Effector CD8-positive, alpha-beta T cell (primary cell): ENCODE results near the gene FNIP2.

Experiments
- DNase-seq: peaks from one replicate; lab custom pipeline; 2025; lab: John Stamatoyannopoulos, UW

FNIP2 gene

GRCh38 chr4:158762553-158762952 is 6.3 kb upstream of the FNIP2 start:
- no peak for DNase-seq

- no peak for DNase-seq
These were observed 5.4 kb upstream of the FNIP2 start for GRCh38 chr4:158763462-158763861.

- no peak for DNase-seq
These were observed 2.3 kb upstream of the FNIP2 start for GRCh38 chr4:158766434-158767044.

- no peak for DNase-seq
These were observed 1.4 kb upstream of the FNIP2 start for GRCh38 chr4:158767451-158767850.

- peak; percentile 33 for DNase-seq
These were observed 522 bp downstream of the FNIP2 start for GRCh38 chr4:158769175-158769921.

GRCh38 chr4:158770671-158771070 is 1.8 kb downstream of the FNIP2 start:
- no peak for DNase-seq

- DNase-seq, result no peak
These were observed 3.0 kb downstream of the FNIP2 start for GRCh38 chr4:158771776-158772175.

GRCh38 chr4:158775091-158775651 is 6.3 kb downstream of the FNIP2 start:
- DNase-seq, result no peak

GRCh38 chr4:158776106-158776505 is 7.3 kb downstream of the FNIP2 start:
- no peak for DNase-seq

- DNase-seq, result no peak
These were observed 8.8 kb downstream of the FNIP2 start for GRCh38 chr4:158777423-158778155.

- DNase-seq, result no peak
These were observed 9.4 kb downstream of the FNIP2 start for GRCh38 chr4:158778156-158778711.

GRCh38 chr4:158778712-158779111 is 9.9 kb downstream of the FNIP2 start:
- no peak for DNase-seq

- DNase-seq, result no peak
These were observed 13.1 kb downstream of the FNIP2 start for GRCh38 chr4:158781963-158782362.

GRCh38 chr4:158782551-158783360 is 13.9 kb downstream of the FNIP2 start:
- no peak for DNase-seq

GRCh38 chr4:158783785-158784184 is 15.0 kb downstream of the FNIP2 start:
- DNase-seq, result no peak

- DNase-seq, result no peak
These were observed 16.9 kb downstream of the FNIP2 start for GRCh38 chr4:158785718-158786117.

- DNase-seq, result no peak
These were observed 17.3 kb downstream of the FNIP2 start for GRCh38 chr4:158786121-158786601.

- DNase-seq, result no peak
These were observed 18.1 kb downstream of the FNIP2 start for GRCh38 chr4:158786955-158787354.

GRCh38 chr4:158787709-158788475 is 19.1 kb downstream of the FNIP2 start:
- DNase-seq, result no peak

- DNase-seq, result no peak
These were observed 19.7 kb downstream of the FNIP2 start for GRCh38 chr4:158788516-158788915.

GRCh38 chr4:158789853-158790252 is 21.0 kb downstream of the FNIP2 start:
- DNase-seq, result no peak
